Heart left ventricle (tissue), 16 donors: Measurements from ENCODE around the gene MYL3. TPM values are rescaled to one million over a fixed set of nuclear protein-coding genes. Genes with fewer than 3 reads are reported as not detected.

Experiments used
- ATAC-seq, 4 donors: fragments of 200-7000 bp; cut with Tn5 transposase; one replicate each; pipeline ENCODE4 v1.9.1; 2020 to 2022; ENCODE audit warnings: moderate library complexity in 4 of 4, mild to moderate bottlenecking in 3 of 4, moderate number of reproducible peaks in 1 of 4
- DNase-seq, 5 donors: peaks; one replicate each; pipeline ENCODE4 v3.0.0-alpha.2; 2020
- H3K27ac ChIP-seq, 12 donors: fragments of 200-600 bp; sonication (generic) in 4 of 12; one replicate each; pipeline versions ENCODE4 v1.5.0 to v1.8.0; 2016 to 2022; ENCODE audit warnings: mild to moderate bottlenecking in 2 of 12
- H3K27me3 ChIP-seq, 9 donors: fragments of 200-600 bp; sonication (generic) in 2 of 9; one replicate each; pipeline versions ENCODE4 v1.5.1 to v1.8.0; 2016 to 2022; ENCODE audit warnings: mild to moderate bottlenecking in 3 of 9
- H3K36me3 ChIP-seq, 9 donors: fragments of 200-600 bp; sonication (generic) in 2 of 9; one replicate each; pipeline versions ENCODE4 v1.5.0 to v1.8.0; 2018 to 2022; ENCODE audit warnings: mild to moderate bottlenecking in 2 of 9
- H3K4me1 ChIP-seq, 12 donors: fragments of 200-600 bp; sonication (generic) in 4 of 12; one replicate each; pipeline versions ENCODE4 v1.5.0 to v1.8.0; 2016 to 2022; ENCODE audit warnings: mild to moderate bottlenecking in 3 of 12
- H3K4me3 ChIP-seq, 12 donors: fragments of 200-600 bp; sonication (generic) in 4 of 12; one replicate each; pipeline versions ENCODE4 v1.5.0 to v1.8.0; 2017 to 2022; ENCODE audit warnings: mild to moderate bottlenecking in 9 of 12, moderate library complexity in 4 of 12
- H3K9me3 ChIP-seq, 12 donors: fragments of 200-600 bp; sonication (generic) in 4 of 12; one replicate each; pipeline versions ENCODE4 v1.5.0 to v1.8.0; 2016 to 2022; ENCODE audit warnings: mild to moderate bottlenecking in 1 of 12
- POLR2A ChIP-seq, 2 donors: fragments of 450-650 bp; IDR thresholded peaks; one replicate each; pipeline ENCODE4 v1.6.1; 2017; ENCODE audit warnings: antibody characterized with exemption in 2 of 2, mild to moderate bottlenecking in 2 of 2, moderate library complexity in 2 of 2
- WGBS, 4 donors: extraction: QIAGEN DNeasy Blood & Tissue Kit in 2 of 4; methylation state at CpG; one replicate each; pipeline versions ENCODE4 v1.1.5 to v1.1.7; 2013 to 2018; 5-methylcytosine and 5-hydroxymethylcytosine counted together
- intact Hi-C, 10 donors: fragments of 100-400 bp; cut with DNase I; formaldehyde crosslinking; loops; one replicate each; pipeline versions ENCODE4 v1.11.1 to v1.14.2; 2022
- polyA plus RNA-seq, 2 donors: library from polyadenylated mRNA; stranded (reverse); fragments of 200-250 nt; gene quantifications; one replicate each; pipeline ENCODE4 v1.2.3, GENCODE V29; 2013
- total RNA-seq, 9 donors: library from RNA; depleted of rRNA in 2 of 9; stranded (reverse); fragments of >200 nt in 2 of 9; fragmentation: NEBNext Ultra II Directional in 3 of 9; extraction: Animal tissue kit (Norgen Biotek cat#: 25700) in 3 of 9; gene quantifications; one replicate each; pipeline versions ENCODE4 v1.1.0 to v1.2.4, GENCODE V29; 2016 to 2023
- TF ChIP-seq, protein P1 (sequence below), 12 donors: fragments of 200-600 bp; sonication (generic) in 4 of 12; IDR thresholded peaks; one replicate each; pipeline versions ENCODE4 v1.5.0 to v1.8.0; 2018 to 2022; ENCODE audit warnings: antibody characterized with exemption in 12 of 12, mild to moderate bottlenecking in 5 of 12
- donor health status: ischemic (EF 13 %, LVEDD 7.1; RV severe dilation, severe dysfunction).
- donor health status: healthy with polysubstance abuse.
- donor health status: DM: no; HTN: yes; CAD: no.
- donor health status: DM: no; HTN: no; CAD: no.
- donor health status: ischemic (EF 25% LVEDD 6.9; RV normal size, moderate dysfunction).
- donor health status: ischemic (EF 25% LVEDD 5.7; RV mildly dilated, moderate dysfunction).
- donor health status: healthy.
- donor health status: DM: yes; HTN: yes; CAD: no.
- donor health status: ischemic (EF 35%, LVEDD 5.7; RV mildly dilated, moderate dysfunction).
- donor health status: nonischemic (EF 11% LVEDD 7.7; RV severe dilation, severe dysfunction).
- donor health status: DM: yes; HTN: yes; CAD: no.
- donor health status: PGD.
- donor health status: ischemic (EF 29% LVEDD 5.4; RV normal size, mild dysfunction).
- donor health status: nonischemic (EF 23%, LVEDD 6.1; RV moderate dilation, normal function).

Gene MYL3
- total and polyA plus RNA-seq, 11 donors = 4,961 to 12,544 (median 6,839) TPM

DNA sequence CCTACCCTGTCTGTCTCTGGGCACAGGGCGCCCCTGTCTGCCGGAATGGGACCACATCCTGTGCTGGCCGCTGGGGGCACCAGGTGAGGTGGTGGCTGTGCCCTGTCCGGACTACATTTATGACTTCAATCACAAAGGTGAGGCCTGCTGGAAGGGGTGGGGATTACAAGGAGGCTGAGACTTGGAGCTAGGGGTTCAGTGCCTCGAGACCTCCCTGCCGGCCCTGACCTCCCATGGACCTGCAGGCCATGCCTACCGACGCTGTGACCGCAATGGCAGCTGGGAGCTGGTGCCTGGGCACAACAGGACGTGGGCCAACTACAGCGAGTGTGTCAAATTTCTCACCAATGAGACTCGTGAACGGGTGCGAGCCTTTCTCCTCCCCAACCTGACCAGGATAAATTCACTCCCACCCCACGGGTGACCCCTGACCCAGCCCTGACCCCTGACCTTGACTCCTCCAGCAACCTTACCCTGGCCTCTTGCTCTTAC lies 34.6 kb upstream of the MYL3 start:
- ATAC-seq (no peak), DNase-seq (peak in 2 of 5 donors; percentile 16 to 21)
- H3K4me3 ChIP-seq = peak overlapping the region in 1 of 12 donors; percentile 9
- intact Hi-C loops = loop anchor here in 2 of 10 donors (5.0 kb wide), 1 partner anchor 191 kb away; no protein-coding TSS in a partner anchor
- peaks cover 0 to 17% (median 0%) of the 10 kb centered on the region in 9 donors for H3K27me3 ChIP-seq
- TF ChIP-seq, protein P1, sequence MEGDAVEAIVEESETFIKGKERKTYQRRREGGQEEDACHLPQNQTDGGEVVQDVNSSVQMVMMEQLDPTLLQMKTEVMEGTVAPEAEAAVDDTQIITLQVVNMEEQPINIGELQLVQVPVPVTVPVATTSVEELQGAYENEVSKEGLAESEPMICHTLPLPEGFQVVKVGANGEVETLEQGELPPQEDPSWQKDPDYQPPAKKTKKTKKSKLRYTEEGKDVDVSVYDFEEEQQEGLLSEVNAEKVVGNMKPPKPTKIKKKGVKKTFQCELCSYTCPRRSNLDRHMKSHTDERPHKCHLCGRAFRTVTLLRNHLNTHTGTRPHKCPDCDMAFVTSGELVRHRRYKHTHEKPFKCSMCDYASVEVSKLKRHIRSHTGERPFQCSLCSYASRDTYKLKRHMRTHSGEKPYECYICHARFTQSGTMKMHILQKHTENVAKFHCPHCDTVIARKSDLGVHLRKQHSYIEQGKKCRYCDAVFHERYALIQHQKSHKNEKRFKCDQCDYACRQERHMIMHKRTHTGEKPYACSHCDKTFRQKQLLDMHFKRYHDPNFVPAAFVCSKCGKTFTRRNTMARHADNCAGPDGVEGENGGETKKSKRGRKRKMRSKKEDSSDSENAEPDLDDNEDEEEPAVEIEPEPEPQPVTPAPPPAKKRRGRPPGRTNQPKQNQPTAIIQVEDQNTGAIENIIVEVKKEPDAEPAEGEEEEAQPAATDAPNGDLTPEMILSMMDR (IDR thresholded peaks at IDR 0.05) = no peak
- TF ChIP-seq POLR2A (IDR thresholded peaks at IDR 0.05) = no peak
- no peaks in the 10 kb centered on the region for H3K9me3 ChIP-seq
- 79 to 86% (median 85%) methylated on average over 13 to 15 of the region's 15 CpGs for WGBS, 4 donors
- H3K4me1 ChIP-seq = peaks cover 0 to 38% (median 16%) of the 10 kb centered on the region in 12 donors
- no peak overlapping the region for H3K27ac ChIP-seq
- no peaks in the 10 kb centered on the region for H3K36me3 ChIP-seq

DNA sequence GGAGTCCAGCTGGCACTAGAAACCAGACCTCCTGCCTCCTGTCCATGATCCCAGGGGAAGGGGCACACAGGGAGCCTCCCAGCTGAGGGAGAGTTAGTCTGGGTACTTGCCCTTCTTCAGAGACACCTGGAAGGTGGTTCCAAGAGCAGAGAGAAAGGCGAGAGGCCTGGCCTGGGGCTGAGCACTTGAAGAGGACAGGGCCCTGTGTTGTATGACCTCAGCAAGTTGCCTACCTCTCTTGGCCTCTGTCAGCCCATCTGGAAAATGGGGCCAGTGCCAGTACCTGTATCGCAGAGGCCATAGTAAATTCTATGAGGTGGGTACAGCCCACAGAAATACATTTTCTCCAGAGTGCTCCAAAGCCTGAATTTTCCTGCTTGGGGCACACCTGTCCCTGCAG lies 33.8 kb upstream of the MYL3 start:
- H3K4me1 ChIP-seq = peaks cover 0 to 46% (median 23%) of the 10 kb centered on the region in 12 donors
- H3K36me3 ChIP-seq = no peaks in the 10 kb centered on the region
- DNase-seq = peak in 2 of 5 donors; percentile 15 to 17
- H3K9me3 ChIP-seq = no peaks in the 10 kb centered on the region
- intact Hi-C loops = loop anchor here in 2 of 10 donors (5.0 kb wide), 1 partner anchor 190 kb away; no protein-coding TSS in a partner anchor
- H3K27ac ChIP-seq = no peak overlapping the region
- H3K27me3 ChIP-seq = peaks cover 0 to 17% (median 0%) of the 10 kb centered on the region in 9 donors
- TF ChIP-seq POLR2A (IDR thresholded peaks at IDR 0.05) = no peak
- TF ChIP-seq, protein P1 (IDR thresholded peaks at IDR 0.05) = no peak
- no peak overlapping the region for H3K4me3 ChIP-seq
- ATAC-seq = no peak
- WGBS, 4 donors = 94 to 100% (median 96%) methylated on average over 2 of the region's 2 CpGs

DNA sequence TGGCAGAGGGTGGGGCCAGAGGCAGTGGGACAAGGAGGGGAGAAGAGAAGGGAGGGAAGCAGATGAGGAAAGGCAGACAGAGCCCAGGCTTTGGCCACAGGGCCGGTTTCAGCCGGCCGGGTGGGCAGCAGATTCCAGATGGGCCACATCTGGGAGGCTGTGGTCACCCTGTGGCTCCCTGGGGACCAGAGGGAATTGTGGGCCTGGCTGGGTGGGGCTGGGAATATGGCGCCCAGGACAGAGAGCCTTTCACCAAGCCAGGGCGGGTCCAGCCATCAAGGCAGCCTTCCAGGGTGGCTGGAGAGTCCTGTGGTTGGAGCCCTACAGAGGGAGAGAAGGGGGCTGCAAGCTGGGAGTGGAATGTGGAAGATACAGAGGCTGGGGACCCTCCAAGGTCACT lies 33.1 kb upstream of the MYL3 start:
- peak in 2 of 5 donors; percentile 35 to 37 for DNase-seq
- intact Hi-C loops = loop anchor here in 2 of 10 donors (5.0 kb wide), 1 partner anchor 189 kb away; no protein-coding TSS in a partner anchor
- H3K4me3 ChIP-seq = no peak overlapping the region
- TF ChIP-seq POLR2A (IDR thresholded peaks at IDR 0.05) = no peak
- TF ChIP-seq, protein P1 (IDR thresholded peaks at IDR 0.05) = no peak
- no peaks in the 10 kb centered on the region for H3K36me3 ChIP-seq
- H3K27ac ChIP-seq = no peak overlapping the region
- no peaks in the 10 kb centered on the region for H3K9me3 ChIP-seq
- ATAC-seq = no peak
- 56 to 84% (median 71%) methylated on average over 4 to 5 of the region's 5 CpGs for WGBS, 4 donors
- peaks cover 0 to 51% (median 26%) of the 10 kb centered on the region in 12 donors for H3K4me1 ChIP-seq
- peaks cover 0 to 17% (median 0%) of the 10 kb centered on the region in 9 donors for H3K27me3 ChIP-seq

DNA sequence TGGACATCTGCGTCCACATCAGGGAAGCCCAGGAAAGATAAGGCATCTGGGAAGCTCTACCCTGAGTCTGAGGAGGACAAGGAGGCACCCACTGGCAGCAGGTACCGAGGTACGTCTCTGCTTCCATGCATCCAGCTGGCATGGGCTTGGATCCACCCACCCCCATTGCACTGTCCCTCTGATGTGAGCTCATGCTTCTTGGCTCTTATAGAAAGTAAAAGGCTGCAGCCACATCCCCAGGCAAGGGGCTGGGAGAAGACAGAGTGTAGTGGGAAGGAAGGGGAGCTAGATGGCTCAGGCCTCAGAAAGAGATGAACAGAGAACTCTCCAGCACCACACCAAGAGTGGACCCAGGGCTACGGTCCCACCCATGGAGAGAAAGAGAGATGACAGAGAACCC lies 32.5 kb upstream of the MYL3 start:
- ATAC-seq = no peak
- DNase-seq = peak in 2 of 5 donors; percentile 12 to 24
- intact Hi-C loops = loop anchor here in 9 of 10 donors (1.0 to 5.0 kb wide), 7 partner anchors 28 to 191 kb away; no protein-coding TSS in a partner anchor
- Histone ChIP-seq H3K27ac (no peak overlapping the region), H3K27me3 (peaks cover 0 to 22% (median 0%) of the 10 kb centered on the region in 9 donors), H3K36me3 (no peaks in the 10 kb centered on the region), H3K9me3 (no peaks in the 10 kb centered on the region), H3K4me3 (no peak overlapping the region), H3K4me1 (peaks cover 0 to 51% (median 26%) of the 10 kb centered on the region in 12 donors)
- TF ChIP-seq, protein P1 (IDR thresholded peaks at IDR 0.05) = no peak
- TF ChIP-seq POLR2A (IDR thresholded peaks at IDR 0.05) = no peak
- 75 to 84% (median 76%) methylated on average over 4 of the region's 4 CpGs for WGBS, 4 donors
